B cell (primary cell): ENCODE results near the gene CAMTA2. TPM values are rescaled to one million over a fixed set of nuclear protein-coding genes. Genes with fewer than 3 reads are reported as not detected.

Experiments
- ATAC-seq: fragments of 200-7000 bp; cut with Tn5 transposase; one replicate; pipeline ENCODE4 v1.10.0; 2021; ENCODE audit warnings: low read depth, mild to moderate bottlenecking, moderate number of reproducible peaks, moderate library complexity
- CTCF ChIA-PET: fragments of 350-600 bp; sonication (Branson Sonifier 250); formaldehyde crosslinking; loops from one replicate; lab custom pipeline; 2021; ENCODE audit warnings: antibody characterized with exemption, inconsistent platforms; lab: Charles Lee
- POLR2A ChIA-PET: fragments of 350-600 bp; sonication (Branson Sonifier 250); formaldehyde crosslinking; loops from one replicate; lab custom pipeline; 2021; ENCODE audit warnings: antibody characterized with exemption; lab: Charles Lee
- DNase-seq: peaks from one replicate; pipeline ENCODE4 v3.0.0; 2013
- H2AFZ ChIP-seq: 2 replicates; pipeline ENCODE4 v1.6.1; 2012; ENCODE audit warnings: mild to moderate bottlenecking, low read depth, low read length; ENCODE audit not compliant: insufficient read depth, poor library complexity, severe bottlenecking
- H3K27ac ChIP-seq, 2 donors: 1 replicate in 1 of 2; 2 replicates in 1 of 2; pipeline ENCODE4 v1.5.1; 2012 to 2013; ENCODE audit warnings: low read length in 2 of 2, mild to moderate bottlenecking in 2 of 2, moderate library complexity in 1 of 2
- H3K27me3 ChIP-seq, 4 experiments: fragments of 200-600 bp in 1 of 4; sonication (generic) in 1 of 4; replicated peaks in 1 of 4; 1 replicate in 2 of 4; 2 replicates in 2 of 4; pipeline versions ENCODE4 v1.6.1 to v1.7.0; 2013 to 2016; ENCODE audit warnings: low read length in 3 of 4, mild to moderate bottlenecking in 2 of 4, mixed read lengths in 1 of 4, moderate library complexity in 1 of 4; ENCODE audit not compliant: insufficient read depth in 4 of 4, control insufficient read depth in 3 of 4; ENCODE audit errors: control extremely low read depth in 1 of 4
- H3K36me3 ChIP-seq, 2 experiments: replicated peaks in 1 of 2; 1 replicate in 1 of 2; 2 replicates in 1 of 2; pipeline versions ENCODE4 v1.6.1 to v1.7.1; 2013; ENCODE audit warnings: low read length in 1 of 2; ENCODE audit not compliant: insufficient read depth in 2 of 2, control insufficient read depth in 1 of 2; ENCODE audit errors: control extremely low read depth in 1 of 2, extremely low read depth in 1 of 2
- H3K4me1 ChIP-seq, 2 donors: fragments of 200-600 bp in 1 of 2; sonication (generic) in 1 of 2; 1 replicate in 1 of 2; 2 replicates in 1 of 2; pipeline versions ENCODE4 v1.5.1 to v1.6.1; 2013 to 2017; ENCODE audit warnings: low read length in 2 of 2; ENCODE audit not compliant: control insufficient read depth in 2 of 2, insufficient read depth in 2 of 2
- H3K4me2 ChIP-seq: replicated peaks from 2 replicates; pipeline ENCODE3; 2012; ENCODE audit warnings: mild to moderate bottlenecking, low read depth, low read length; ENCODE audit not compliant: poor library complexity, severe bottlenecking
- H3K4me3 ChIP-seq, 5 experiments: fragments of 200-600 bp in 1 of 5; sonication (generic) in 1 of 5; 1 replicate in 3 of 5; 2 replicates in 2 of 5; pipeline versions ENCODE4 v1.5.1 to v1.7.0; 2011 to 2016; ENCODE audit warnings: low read length in 4 of 5, mild to moderate bottlenecking in 4 of 5, low read depth in 2 of 5, control low read depth in 1 of 5, moderate library complexity in 1 of 5; ENCODE audit not compliant: insufficient read depth in 1 of 5; ENCODE audit errors: control extremely low read depth in 1 of 5, extremely low read depth in 1 of 5
- H3K79me2 ChIP-seq: fragments of 200-600 bp; sonication (generic); one replicate; pipeline ENCODE4 v1.6.0; 2016; ENCODE audit warnings: low read length; ENCODE audit not compliant: control insufficient read depth, insufficient read depth
- H3K9ac ChIP-seq: fragments of 200-600 bp; sonication (generic); 2 replicates; pipeline ENCODE4 v1.6.1; 2017; ENCODE audit warnings: mild to moderate bottlenecking, low read length, moderate library complexity
- H3K9me3 ChIP-seq, 3 donors: one replicate each; pipeline versions ENCODE4 v1.6.1 to v1.7.1; 2013; ENCODE audit warnings: low read length in 2 of 3; ENCODE audit not compliant: control insufficient read depth in 2 of 3, insufficient read depth in 1 of 3; ENCODE audit errors: control extremely low read depth in 1 of 3
- H4K20me1 ChIP-seq: 2 replicates; pipeline ENCODE4 v1.6.0; 2012; ENCODE audit warnings: mild to moderate bottlenecking, low read length; ENCODE audit not compliant: insufficient read depth, control insufficient read depth, poor library complexity, severe bottlenecking
- H3K27ac Mint-ChIP-seq: one replicate; pipeline ENCODE4 v1.8.0; 2021; ENCODE audit warnings: mixed read lengths
- H3K27me3 Mint-ChIP-seq: one replicate; pipeline ENCODE4 v1.8.0; 2021; ENCODE audit warnings: mixed read lengths
- H3K4me1 Mint-ChIP-seq: one replicate; pipeline ENCODE4 v1.8.0; 2021; ENCODE audit warnings: mixed read lengths
- H3K4me3 Mint-ChIP-seq: one replicate; pipeline ENCODE4 v1.8.0; 2021; ENCODE audit warnings: mixed read lengths
- H3K9me3 Mint-ChIP-seq: one replicate; pipeline ENCODE4 v1.8.0; 2022; ENCODE audit warnings: mixed read lengths; ENCODE audit not compliant: insufficient read depth
- EZH2 ChIP-seq: IDR thresholded peaks from 2 replicates; pipeline ENCODE4 v1.6.1; 2012; ENCODE audit warnings: borderline replicate concordance, low read depth, mild to moderate bottlenecking, moderate library complexity, low read length; ENCODE audit not compliant: insufficient read depth, poor library complexity, severe bottlenecking
- WGBS: methylation state at CpG from one replicate; pipeline ENCODE4 v1.1.5; 2013; ENCODE audit warnings: missing lambda C conversion rate; ENCODE audit not compliant: insufficient coverage; 5-methylcytosine and 5-hydroxymethylcytosine counted together
- intact Hi-C: fragments of 100-400 bp; cut with micrococcal nuclease; formaldehyde crosslinking; loops from one replicate; pipeline ENCODE4 v1.10.0; 2022
- polyA plus RNA-seq: library from polyadenylated mRNA; depleted of rRNA; stranded (reverse); fragments of >200 nt; gene quantifications from 2 replicates; pipeline ENCODE4 v1.2.3, GENCODE V29; 2012
- total RNA-seq, 2 donors: library from RNA; stranded (reverse); fragments of 120-200 nt in 1 of 2; gene quantifications; 1 replicate in 1 of 2; 2 replicates in 1 of 2; pipeline versions ENCODE4 v1.2.3 to v1.2.4, GENCODE V29; 2013 to 2022
- TF ChIP-seq, protein P1 (sequence below): fragments of 200-600 bp; IDR thresholded peaks from one replicate; pipeline ENCODE4 v1.8.0; 2022; ENCODE audit warnings: antibody characterized with exemption, mild to moderate bottlenecking

CAMTA2 gene
- total and polyA plus RNA-seq, 2 donors (not counting 1 experiment from before 2014, with no cell fraction given): 48.3 to 57.9 TPM

- ChIA-PET POLR2A (interaction anchor here (0.6 to 0.9 kb wide), 3 partner anchors 12 to 538 kb away, joined by 4 to 6 read pairs (median 5); no protein-coding TSS in a partner anchor), CTCF (interaction anchor here (1.0 to 1.2 kb wide), 4 partner anchors 11 to 167 kb away, joined by 3 to 4 read pairs (median 3); no protein-coding TSS in a partner anchor)
- no peak for ATAC-seq
- no peak for TF ChIP-seq EZH2
- TF ChIP-seq, protein P1, sequence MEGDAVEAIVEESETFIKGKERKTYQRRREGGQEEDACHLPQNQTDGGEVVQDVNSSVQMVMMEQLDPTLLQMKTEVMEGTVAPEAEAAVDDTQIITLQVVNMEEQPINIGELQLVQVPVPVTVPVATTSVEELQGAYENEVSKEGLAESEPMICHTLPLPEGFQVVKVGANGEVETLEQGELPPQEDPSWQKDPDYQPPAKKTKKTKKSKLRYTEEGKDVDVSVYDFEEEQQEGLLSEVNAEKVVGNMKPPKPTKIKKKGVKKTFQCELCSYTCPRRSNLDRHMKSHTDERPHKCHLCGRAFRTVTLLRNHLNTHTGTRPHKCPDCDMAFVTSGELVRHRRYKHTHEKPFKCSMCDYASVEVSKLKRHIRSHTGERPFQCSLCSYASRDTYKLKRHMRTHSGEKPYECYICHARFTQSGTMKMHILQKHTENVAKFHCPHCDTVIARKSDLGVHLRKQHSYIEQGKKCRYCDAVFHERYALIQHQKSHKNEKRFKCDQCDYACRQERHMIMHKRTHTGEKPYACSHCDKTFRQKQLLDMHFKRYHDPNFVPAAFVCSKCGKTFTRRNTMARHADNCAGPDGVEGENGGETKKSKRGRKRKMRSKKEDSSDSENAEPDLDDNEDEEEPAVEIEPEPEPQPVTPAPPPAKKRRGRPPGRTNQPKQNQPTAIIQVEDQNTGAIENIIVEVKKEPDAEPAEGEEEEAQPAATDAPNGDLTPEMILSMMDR: no peak
- DNase-seq: no peak
- no peaks in the 10 kb centered on the region for H3K9me3 Mint-ChIP-seq
- no peak overlapping the region for H3K9ac ChIP-seq
- peak overlapping the region; percentile 85 for H3K4me3 Mint-ChIP-seq
- H3K27ac Mint-ChIP-seq: peak overlapping the region; percentile 53
- no peak overlapping the region for H2AFZ ChIP-seq
- peaks cover 21% of the 10 kb centered on the region for H3K4me1 Mint-ChIP-seq
- H3K27me3 Mint-ChIP-seq: no peaks in the 10 kb centered on the region
- intact Hi-C loops: no loop called here
- no peaks in the 10 kb centered on the region for H3K9me3 ChIP-seq
- peaks cover 17% of the 10 kb centered on the region for H4K20me1 ChIP-seq
- H3K27me3 ChIP-seq: no peaks in the 10 kb centered on the region
- H3K79me2 ChIP-seq: peaks cover 25% of the 10 kb centered on the region
- H3K36me3 ChIP-seq: peaks cover 0 to 4% of the 10 kb centered on the region in 2 experiments
- H3K27ac ChIP-seq: no peak overlapping the region
- WGBS: 100% methylated on average over 2 of the region's 3 CpGs
- H3K4me3 ChIP-seq: no peak overlapping the region
- H3K4me2 ChIP-seq: no peak overlapping the region
- H3K4me1 ChIP-seq: peaks cover 11 to 19% of the 10 kb centered on the region in 2 donors
These were observed 36.0 kb downstream of the CAMTA2 start for GRCh38 chr17:4951486-4951885.

- intact Hi-C loops: no loop called here
- Histone ChIP-seq H3K9ac (peak within 1 kb of the TSS; percentile 97), H3K79me2 (peaks cover 32% of the 10 kb centered on the region), H3K36me3 (peaks cover 0 to 11% of the 10 kb centered on the region in 2 experiments), H2AFZ (peak within 1 kb of the TSS; percentile 97), H3K4me3 (peak within 1 kb of the TSS; percentile 21 to 99 (median 96)), H3K27ac (peak within 1 kb of the TSS; percentile 55 to 93), H4K20me1 (peaks cover 24% of the 10 kb centered on the region), H3K4me2 (peak within 1 kb of the TSS; percentile 98), H3K4me1 (peaks cover 18 to 26% of the 10 kb centered on the region in 2 donors), H3K9me3 (no peaks in the 10 kb centered on the region), H3K27me3 (no peaks in the 10 kb centered on the region)
- no peak for TF ChIP-seq EZH2
- TF ChIP-seq, protein P1: no peak
- H3K4me1 Mint-ChIP-seq: peaks cover 28% of the 10 kb centered on the region
- H3K27me3 Mint-ChIP-seq: no peaks in the 10 kb centered on the region
- ChIA-PET POLR2A (interaction anchor here (0.7 to 4.9 kb wide), 3 partner anchors 11 to 16 kb away, joined by 3 to 81 read pairs (median 38); partner anchors contain the start of genes RNF167, SLC25A11 and SPAG7), CTCF (interaction anchor here (1.0 to 3.0 kb wide), 4 partner anchors 12 to 42 kb away, joined by 3 to 16 read pairs (median 4); partner anchors contain the start of gene SPAG7)
- peak within 1 kb of the TSS; percentile 90 for H3K27ac Mint-ChIP-seq
- no peak for DNase-seq
- 65% methylated on average over 4 of the region's 7 CpGs for WGBS
- no peak for ATAC-seq
- H3K9me3 Mint-ChIP-seq: no peaks in the 10 kb centered on the region
- peak within 1 kb of the TSS; percentile 85 for H3K4me3 Mint-ChIP-seq
These were observed 36.7 kb downstream of the CAMTA2 start, which contains the start of gene ENO3 for GRCh38 chr17:4950746-4951204. TSS of gene ENO3 (plus strand) at chr17:4951119. CDS start at chr17:4951830, 711 bp downstream.
